Sciatic nerve (tissue), 2 donors: Measurements from ENCODE around the gene B4GALT3. TPM values are rescaled to one million over a fixed set of nuclear protein-coding genes. Genes with fewer than 3 reads are reported as not detected.
"Not testable (repeated sequence)": the region's sequence is repeated elsewhere in the genome, so short reads cannot be mapped to it uniquely, and the experiment has no call there.

Source experiments
- ATAC-seq: fragments of 200-7000 bp; cut with Tn5 transposase; one replicate; pipeline ENCODE4 v1.9.1; 2020; ENCODE audit warnings: mild to moderate bottlenecking, moderate library complexity
- DNase-seq: peaks from one replicate; pipeline ENCODE4 v3.0.0-alpha.2; 2020; ENCODE audit warnings: low spot score
- intact Hi-C: fragments of 100-400 bp; cut with DNase I; formaldehyde crosslinking; loops from one replicate; pipeline ENCODE4 v1.14.2; 2022
- total RNA-seq: library from RNA; stranded (reverse); fragmentation: NEBNext Ultra II Directional; extraction: Animal tissue kit (Norgen Biotek cat#: 25700); gene quantifications from one replicate; pipeline ENCODE4 v1.2.1, GENCODE V29; 2021
- donor health status: DM: no; HTN: no; CAD: no.
- donor health status: DM: no; HTN: no; CAD: no.

The B4GALT3 gene
- total RNA-seq, result 21.0 TPM

- ATAC-seq (peak; percentile 97), DNase-seq (peak; percentile 97)
- intact Hi-C loops, result no loop called here
Observed at GRCh38 chr1:161177112-161177935, at the start of gene B4GALT3. Gene B4GALT3, minus strand, starts transcription at chr1:161177507. Its CDS starts 1,447 bp downstream, at chr1:161176060.

- intact Hi-C loops, result loop anchor here (5.0 kb wide), 1 partner anchor 156 kb away; no protein-coding TSS in a partner anchor
- no peak for ATAC-seq
- no peak for DNase-seq
Observed at GRCh38 chr1:161226759-161227158, 49.5 kb upstream of the B4GALT3 start.

- intact Hi-C loops, result loop anchor here (5.0 kb wide), 1 partner anchor 156 kb away; no protein-coding TSS in a partner anchor
- ATAC-seq, result no peak
- DNase-seq, result no peak
Observed at GRCh38 chr1:161226320-161226711, 49.0 kb upstream of the B4GALT3 start.

- intact Hi-C loops, result loop anchor here (5.0 kb wide), 1 partner anchor 157 kb away; no protein-coding TSS in a partner anchor
- peak; percentile 98 for ATAC-seq
- DNase-seq, result peak; percentile 92
Observed at GRCh38 chr1:161225534-161226319, 48.4 kb upstream of the B4GALT3 start, which contains the start of gene TOMM40L. Gene TOMM40L, plus strand, starts transcription at chr1:161226060. Its CDS starts 430 bp downstream, at chr1:161226490.

GRCh38 chr1:161225178-161225533 is 47.8 kb upstream of the B4GALT3 start:
- peak; percentile 48 for DNase-seq
- intact Hi-C loops, result loop anchor here (5.0 kb wide), 1 partner anchor 157 kb away; no protein-coding TSS in a partner anchor
- no peak for ATAC-seq

- intact Hi-C loops, result loop anchor here (5.0 kb wide), 1 partner anchor 158 kb away; no protein-coding TSS in a partner anchor
- peak; percentile 21 for DNase-seq
- ATAC-seq, result not testable (repeated sequence)
Observed at GRCh38 chr1:161224695-161225087, 47.4 kb upstream of the B4GALT3 start.

GRCh38 chr1:161223805-161224694 is 46.7 kb upstream of the B4GALT3 start:
- DNase-seq (peak; percentile 36), ATAC-seq (no peak)
- intact Hi-C loops, result no loop called here

GRCh38 chr1:161222175-161223019 is 45.1 kb upstream of the B4GALT3 start:
- DNase-seq, result peak; percentile 23
- intact Hi-C loops, result no loop called here
- ATAC-seq, result no peak

GRCh38 chr1:161220002-161220401 is 42.7 kb upstream of the B4GALT3 start:
- no peak for DNase-seq
- ATAC-seq, result no peak
- intact Hi-C loops, result no loop called here

GRCh38 chr1:161219078-161219892 is 42.0 kb upstream of the B4GALT3 start:
- DNase-seq (no peak), ATAC-seq (no peak)
- intact Hi-C loops, result no loop called here

GRCh38 chr1:161218301-161219077 is 41.2 kb upstream of the B4GALT3 start:
- ATAC-seq (no peak), DNase-seq (no peak)
- intact Hi-C loops, result no loop called here

GRCh38 chr1:161217831-161218230 is 40.5 kb upstream of the B4GALT3 start:
- intact Hi-C loops, result no loop called here
- no peak for DNase-seq
- ATAC-seq, result peak; percentile 12

- ATAC-seq (peak; percentile 72), DNase-seq (no peak)
- intact Hi-C loops, result no loop called here
Observed at GRCh38 chr1:161216945-161217712, 39.8 kb upstream of the B4GALT3 start.

GRCh38 chr1:161215076-161215475 is 37.8 kb upstream of the B4GALT3 start, which contains the start of gene FCER1G:
Gene FCER1G, plus strand, starts transcription at chr1:161215295. Its CDS starts 27 bp downstream, at chr1:161215322.
- intact Hi-C loops, result no loop called here
- DNase-seq (peak; percentile 75), ATAC-seq (peak; percentile 61)

- intact Hi-C loops, result no loop called here
Observed at GRCh38 chr1:161214369-161214768, 37.1 kb upstream of the B4GALT3 start.

More at GRCh38 chr1:161214369-161214768, 37.1 kb upstream of the B4GALT3 start:
- DNase-seq (no peak), ATAC-seq (no peak)
